NCI-H1436 (cell line): Measurements from ENCODE around the gene KCNN3.

Source experiments
- DNase-seq: peaks from one replicate; lab custom pipeline; 2025; lab: John Stamatoyannopoulos, UW

The KCNN3 gene

GRCh38 chr1:154860156-154860870 lies 9.8 kb downstream of the KCNN3 start:
- DNase-seq = no peak

GRCh38 chr1:154859786-154860155 lies 10.3 kb downstream of the KCNN3 start:
- DNase-seq = no peak

- DNase-seq = no peak
Observed at GRCh38 chr1:154859151-154859785, 10.8 kb downstream of the KCNN3 start.

- DNase-seq = no peak
Observed at GRCh38 chr1:154857441-154858215, 12.5 kb downstream of the KCNN3 start.

GRCh38 chr1:154857022-154857421 lies 13.1 kb downstream of the KCNN3 start:
- no peak for DNase-seq

GRCh38 chr1:154856544-154856943 lies 13.5 kb downstream of the KCNN3 start:
- DNase-seq = no peak

GRCh38 chr1:154856049-154856448 lies 14.0 kb downstream of the KCNN3 start:
- DNase-seq = no peak

- DNase-seq = no peak
Observed at GRCh38 chr1:154855186-154855851, 14.8 kb downstream of the KCNN3 start.

GRCh38 chr1:154852845-154853244 lies 17.2 kb downstream of the KCNN3 start:
- DNase-seq = no peak

- no peak for DNase-seq
Observed at GRCh38 chr1:154851392-154852177, 18.5 kb downstream of the KCNN3 start.

- no peak for DNase-seq
Observed at GRCh38 chr1:154849645-154850131, 20.4 kb downstream of the KCNN3 start.

- no peak for DNase-seq
Observed at GRCh38 chr1:154848983-154849382, 21.1 kb downstream of the KCNN3 start.

- DNase-seq = peak; percentile 51
Observed at GRCh38 chr1:154847891-154848290, 22.2 kb downstream of the KCNN3 start.

GRCh38 chr1:154846565-154847442 lies 23.3 kb downstream of the KCNN3 start:
- peak; percentile 42 for DNase-seq

GRCh38 chr1:154845879-154846278 lies 24.2 kb downstream of the KCNN3 start:
- DNase-seq = no peak

GRCh38 chr1:154845174-154845573 lies 24.9 kb downstream of the KCNN3 start:
- no peak for DNase-seq

GRCh38 chr1:154844297-154844681 lies 25.8 kb downstream of the KCNN3 start:
- no peak for DNase-seq

- no peak for DNase-seq
Observed at GRCh38 chr1:154843636-154844296, 26.3 kb downstream of the KCNN3 start.

- peak; percentile 28 for DNase-seq
Observed at GRCh38 chr1:154842635-154843034, 27.4 kb downstream of the KCNN3 start.

- no peak for DNase-seq
Observed at GRCh38 chr1:154841384-154841783, 28.7 kb downstream of the KCNN3 start.
